ENCODE results near the gene SCG5.

DNA sequence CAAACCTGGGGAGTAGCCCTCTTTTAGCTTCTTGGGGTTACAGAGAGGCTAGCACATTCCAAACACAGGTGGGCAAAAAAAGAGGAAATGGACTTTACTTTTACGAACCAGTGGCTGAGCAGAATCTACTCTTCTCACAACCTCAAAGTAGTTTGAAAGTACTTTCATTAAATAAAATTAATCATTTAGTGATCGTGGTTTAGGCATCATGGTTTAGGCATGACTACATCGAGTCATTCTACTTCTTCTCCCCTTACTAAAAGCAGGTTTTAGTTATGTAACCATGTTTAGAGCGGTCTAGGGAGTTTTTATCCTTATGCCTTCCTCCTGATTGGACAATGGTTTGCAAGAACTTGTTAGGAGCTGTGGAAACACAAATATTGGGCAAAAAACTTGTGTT is 73.8 kb downstream of the SCG5 start:
- TF ChIP-seq, protein P1, sequence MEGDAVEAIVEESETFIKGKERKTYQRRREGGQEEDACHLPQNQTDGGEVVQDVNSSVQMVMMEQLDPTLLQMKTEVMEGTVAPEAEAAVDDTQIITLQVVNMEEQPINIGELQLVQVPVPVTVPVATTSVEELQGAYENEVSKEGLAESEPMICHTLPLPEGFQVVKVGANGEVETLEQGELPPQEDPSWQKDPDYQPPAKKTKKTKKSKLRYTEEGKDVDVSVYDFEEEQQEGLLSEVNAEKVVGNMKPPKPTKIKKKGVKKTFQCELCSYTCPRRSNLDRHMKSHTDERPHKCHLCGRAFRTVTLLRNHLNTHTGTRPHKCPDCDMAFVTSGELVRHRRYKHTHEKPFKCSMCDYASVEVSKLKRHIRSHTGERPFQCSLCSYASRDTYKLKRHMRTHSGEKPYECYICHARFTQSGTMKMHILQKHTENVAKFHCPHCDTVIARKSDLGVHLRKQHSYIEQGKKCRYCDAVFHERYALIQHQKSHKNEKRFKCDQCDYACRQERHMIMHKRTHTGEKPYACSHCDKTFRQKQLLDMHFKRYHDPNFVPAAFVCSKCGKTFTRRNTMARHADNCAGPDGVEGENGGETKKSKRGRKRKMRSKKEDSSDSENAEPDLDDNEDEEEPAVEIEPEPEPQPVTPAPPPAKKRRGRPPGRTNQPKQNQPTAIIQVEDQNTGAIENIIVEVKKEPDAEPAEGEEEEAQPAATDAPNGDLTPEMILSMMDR (IDR thresholded peaks at IDR 0.05; ENCODE audit: low read depth, low read length, missing input control) = no peak
- no peak for TF ChIP-seq RXRA (IDR thresholded peaks at IDR 0.05)
- no peak for TF ChIP-seq SP1 (IDR thresholded peaks at IDR 0.05)
- no peak for TF ChIP-seq HNF4A (conservative IDR thresholded peaks at IDR 0.05)
- TF ChIP-seq EGR1 (IDR thresholded peaks at IDR 0.05; ENCODE audit: low read depth in 2 of 2) = no peak
- no peak for TF ChIP-seq FOXA1 (IDR thresholded peaks at IDR 0.05)
- TF ChIP-seq, protein P2, sequence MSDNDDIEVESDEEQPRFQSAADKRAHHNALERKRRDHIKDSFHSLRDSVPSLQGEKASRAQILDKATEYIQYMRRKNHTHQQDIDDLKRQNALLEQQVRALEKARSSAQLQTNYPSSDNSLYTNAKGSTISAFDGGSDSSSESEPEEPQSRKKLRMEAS (IDR thresholded peaks at IDR 0.05) = no peak
- TF ChIP-seq, protein P3, sequence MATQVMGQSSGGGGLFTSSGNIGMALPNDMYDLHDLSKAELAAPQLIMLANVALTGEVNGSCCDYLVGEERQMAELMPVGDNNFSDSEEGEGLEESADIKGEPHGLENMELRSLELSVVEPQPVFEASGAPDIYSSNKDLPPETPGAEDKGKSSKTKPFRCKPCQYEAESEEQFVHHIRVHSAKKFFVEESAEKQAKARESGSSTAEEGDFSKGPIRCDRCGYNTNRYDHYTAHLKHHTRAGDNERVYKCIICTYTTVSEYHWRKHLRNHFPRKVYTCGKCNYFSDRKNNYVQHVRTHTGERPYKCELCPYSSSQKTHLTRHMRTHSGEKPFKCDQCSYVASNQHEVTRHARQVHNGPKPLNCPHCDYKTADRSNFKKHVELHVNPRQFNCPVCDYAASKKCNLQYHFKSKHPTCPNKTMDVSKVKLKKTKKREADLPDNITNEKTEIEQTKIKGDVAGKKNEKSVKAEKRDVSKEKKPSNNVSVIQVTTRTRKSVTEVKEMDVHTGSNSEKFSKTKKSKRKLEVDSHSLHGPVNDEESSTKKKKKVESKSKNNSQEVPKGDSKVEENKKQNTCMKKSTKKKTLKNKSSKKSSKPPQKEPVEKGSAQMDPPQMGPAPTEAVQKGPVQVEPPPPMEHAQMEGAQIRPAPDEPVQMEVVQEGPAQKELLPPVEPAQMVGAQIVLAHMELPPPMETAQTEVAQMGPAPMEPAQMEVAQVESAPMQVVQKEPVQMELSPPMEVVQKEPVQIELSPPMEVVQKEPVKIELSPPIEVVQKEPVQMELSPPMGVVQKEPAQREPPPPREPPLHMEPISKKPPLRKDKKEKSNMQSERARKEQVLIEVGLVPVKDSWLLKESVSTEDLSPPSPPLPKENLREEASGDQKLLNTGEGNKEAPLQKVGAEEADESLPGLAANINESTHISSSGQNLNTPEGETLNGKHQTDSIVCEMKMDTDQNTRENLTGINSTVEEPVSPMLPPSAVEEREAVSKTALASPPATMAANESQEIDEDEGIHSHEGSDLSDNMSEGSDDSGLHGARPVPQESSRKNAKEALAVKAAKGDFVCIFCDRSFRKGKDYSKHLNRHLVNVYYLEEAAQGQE (IDR thresholded peaks at IDR 0.05) = no peak
- TF ChIP-seq TAF1 (conservative IDR thresholded peaks at IDR 0.05) = no peak
- TF ChIP-seq YY1 (IDR thresholded peaks at IDR 0.05) = no peak
- TF ChIP-seq, protein P4, sequence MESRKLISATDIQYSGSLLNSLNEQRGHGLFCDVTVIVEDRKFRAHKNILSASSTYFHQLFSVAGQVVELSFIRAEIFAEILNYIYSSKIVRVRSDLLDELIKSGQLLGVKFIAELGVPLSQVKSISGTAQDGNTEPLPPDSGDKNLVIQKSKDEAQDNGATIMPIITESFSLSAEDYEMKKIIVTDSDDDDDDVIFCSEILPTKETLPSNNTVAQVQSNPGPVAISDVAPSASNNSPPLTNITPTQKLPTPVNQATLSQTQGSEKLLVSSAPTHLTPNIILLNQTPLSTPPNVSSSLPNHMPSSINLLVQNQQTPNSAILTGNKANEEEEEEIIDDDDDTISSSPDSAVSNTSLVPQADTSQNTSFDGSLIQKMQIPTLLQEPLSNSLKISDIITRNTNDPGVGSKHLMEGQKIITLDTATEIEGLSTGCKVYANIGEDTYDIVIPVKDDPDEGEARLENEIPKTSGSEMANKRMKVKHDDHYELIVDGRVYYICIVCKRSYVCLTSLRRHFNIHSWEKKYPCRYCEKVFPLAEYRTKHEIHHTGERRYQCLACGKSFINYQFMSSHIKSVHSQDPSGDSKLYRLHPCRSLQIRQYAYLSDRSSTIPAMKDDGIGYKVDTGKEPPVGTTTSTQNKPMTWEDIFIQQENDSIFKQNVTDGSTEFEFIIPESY (IDR thresholded peaks at IDR 0.05) = no peak
- TF ChIP-seq, protein P5, sequence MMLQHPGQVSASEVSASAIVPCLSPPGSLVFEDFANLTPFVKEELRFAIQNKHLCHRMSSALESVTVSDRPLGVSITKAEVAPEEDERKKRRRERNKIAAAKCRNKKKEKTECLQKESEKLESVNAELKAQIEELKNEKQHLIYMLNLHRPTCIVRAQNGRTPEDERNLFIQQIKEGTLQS (IDR thresholded peaks at IDR 0.05) = no peak
- no peak for TF ChIP-seq JUND (IDR thresholded peaks at IDR 0.05)

Measured in liver (tissue), 3 donors.